ENCODE data around the gene VPS26A. TPM values are rescaled to one million over a fixed set of nuclear protein-coding genes. Genes with fewer than 3 reads are reported as not detected.

VPS26A gene
- polyA plus RNA-seq, 3 donors from 2014 or later = 43.8 to 70.1 (median 57.7) TPM

GRCh38 chr10:69091143-69091651 is 32.8 kb upstream of the VPS26A start:
- Mint-ChIP-seq H3K36me3 (peaks cover 7 to 14% (median 11%) of the 10 kb centered on the region in 3 donors), H3K27me3 (ENCODE audit: low read depth in 3 of 3) (peaks cover 47 to 57% (median 50%) of the 10 kb centered on the region in 3 donors), H3K9me3 (no peaks in the 10 kb centered on the region), H3K4me3 (peak overlapping the region; percentile 91 to 97 (median 95)), H3K27ac (peak overlapping the region; percentile 96 to 100 (median 98)), H3K4me1 (peaks cover 77 to 88% of the 10 kb centered on the region in 2 donors)
- DNase-seq = peak in 2 of 3 donors; percentile 32 to 42

GRCh38 chr10:69092959-69093850 is 30.8 kb upstream of the VPS26A start:
- H3K4me3 Mint-ChIP-seq = peak overlapping the region; percentile 76 to 97 (median 95)
- H3K36me3 Mint-ChIP-seq = peaks cover 14 to 21% (median 17%) of the 10 kb centered on the region in 3 donors
- H3K4me1 Mint-ChIP-seq = peaks cover 80 to 88% of the 10 kb centered on the region in 2 donors
- H3K9me3 Mint-ChIP-seq = no peaks in the 10 kb centered on the region
- peaks cover 36 to 51% (median 45%) of the 10 kb centered on the region in 3 donors for H3K27me3 Mint-ChIP-seq (ENCODE audit: low read depth in 3 of 3)
- peak; percentile 89 for DNase-seq
- peak overlapping the region; percentile 96 to 100 (median 97) for H3K27ac Mint-ChIP-seq

- H3K9me3 Mint-ChIP-seq = no peaks in the 10 kb centered on the region
- H3K4me1 Mint-ChIP-seq = peaks cover 80 to 90% of the 10 kb centered on the region in 2 donors
- H3K27me3 Mint-ChIP-seq (ENCODE audit: low read depth in 3 of 3) = peaks cover 30 to 43% (median 40%) of the 10 kb centered on the region in 3 donors
- peak overlapping the region in 4 of 5 donors; percentile 76 to 97 (median 96) for H3K4me3 Mint-ChIP-seq
- peaks cover 16 to 19% (median 17%) of the 10 kb centered on the region in 3 donors for H3K36me3 Mint-ChIP-seq
- peak overlapping the region; percentile 96 to 100 (median 97) for H3K27ac Mint-ChIP-seq
- no peak for DNase-seq
Measured at GRCh38 chr10:69093933-69094332, 30.0 kb upstream of the VPS26A start.

- H3K27ac Mint-ChIP-seq = peak overlapping the region; percentile 74 to 97 (median 84)
- peaks cover 17 to 31% (median 23%) of the 10 kb centered on the region in 3 donors for H3K27me3 Mint-ChIP-seq (ENCODE audit: low read depth in 3 of 3)
- peak overlapping the region; percentile 24 to 67 (median 42) for H3K4me3 Mint-ChIP-seq
- no peak for DNase-seq
- H3K36me3 Mint-ChIP-seq = peaks cover 13 to 17% (median 14%) of the 10 kb centered on the region in 3 donors
- no peaks in the 10 kb centered on the region for H3K9me3 Mint-ChIP-seq
- peaks cover 80 to 93% of the 10 kb centered on the region in 2 donors for H3K4me1 Mint-ChIP-seq
Measured at GRCh38 chr10:69096045-69096444, 27.9 kb upstream of the VPS26A start.

- no peaks in the 10 kb centered on the region for H3K9me3 Mint-ChIP-seq
- DNase-seq = no peak
- H3K4me1 Mint-ChIP-seq = peaks cover 81 to 94% of the 10 kb centered on the region in 2 donors
- H3K4me3 Mint-ChIP-seq = peak overlapping the region in 4 of 5 donors; percentile 14 to 52 (median 30)
- peaks cover 8 to 26% (median 16%) of the 10 kb centered on the region in 3 donors for H3K27me3 Mint-ChIP-seq (ENCODE audit: low read depth in 3 of 3)
- peaks cover 8 to 26% (median 24%) of the 10 kb centered on the region in 3 donors for H3K36me3 Mint-ChIP-seq
- H3K27ac Mint-ChIP-seq = peak overlapping the region; percentile 60 to 90 (median 84)
Measured at GRCh38 chr10:69097729-69098128, 26.2 kb upstream of the VPS26A start.

- DNase-seq = no peak
- H3K4me3 Mint-ChIP-seq = peak overlapping the region; percentile 33 to 84 (median 54)
- peak overlapping the region; percentile 90 to 96 (median 92) for H3K27ac Mint-ChIP-seq
- H3K36me3 Mint-ChIP-seq = peaks cover 18 to 41% (median 36%) of the 10 kb centered on the region in 3 donors
- H3K9me3 Mint-ChIP-seq = no peaks in the 10 kb centered on the region
- H3K27me3 Mint-ChIP-seq (ENCODE audit: low read depth in 3 of 3) = peaks cover 7 to 17% (median 11%) of the 10 kb centered on the region in 3 donors
- H3K4me1 Mint-ChIP-seq = peaks cover 75 to 94% of the 10 kb centered on the region in 2 donors
Measured at GRCh38 chr10:69100136-69100872, 23.7 kb upstream of the VPS26A start.

GRCh38 chr10:69101451-69102095 is 22.4 kb upstream of the VPS26A start:
- H3K27me3 Mint-ChIP-seq (ENCODE audit: low read depth in 3 of 3) = peaks cover 11 to 18% (median 12%) of the 10 kb centered on the region in 3 donors
- H3K27ac Mint-ChIP-seq = peak overlapping the region; percentile 90 to 96 (median 92)
- peaks cover 21 to 43% (median 38%) of the 10 kb centered on the region in 3 donors for H3K36me3 Mint-ChIP-seq
- H3K4me3 Mint-ChIP-seq = peak overlapping the region; percentile 76 to 84 (median 79)
- H3K4me1 Mint-ChIP-seq = peaks cover 67 to 88% of the 10 kb centered on the region in 2 donors
- H3K9me3 Mint-ChIP-seq = no peaks in the 10 kb centered on the region
- DNase-seq = peak; percentile 60 to 72 (median 65)

GRCh38 chr10:69102440-69102839 is 21.5 kb upstream of the VPS26A start:
- Mint-ChIP-seq H3K4me1 (peaks cover 68 to 89% of the 10 kb centered on the region in 2 donors), H3K4me3 (peak overlapping the region; percentile 76 to 84 (median 79)), H3K9me3 (no peaks in the 10 kb centered on the region), H3K36me3 (peaks cover 21 to 49% (median 40%) of the 10 kb centered on the region in 3 donors), H3K27me3 (ENCODE audit: low read depth in 3 of 3) (peaks cover 11 to 18% (median 12%) of the 10 kb centered on the region in 3 donors), H3K27ac (peak overlapping the region; percentile 90 to 96 (median 92))
- peak in 2 of 3 donors; percentile 46 to 52 for DNase-seq

- no peak for DNase-seq
- Mint-ChIP-seq H3K27me3 (ENCODE audit: low read depth in 3 of 3) (peaks cover 8 to 17% (median 11%) of the 10 kb centered on the region in 3 donors), H3K4me3 (peak overlapping the region in 4 of 5 donors; percentile 26 to 53 (median 34)), H3K4me1 (peaks cover 64 to 85% of the 10 kb centered on the region in 2 donors), H3K27ac (peak overlapping the region; percentile 72 to 90 (median 81)), H3K36me3 (peaks cover 18 to 44% (median 33%) of the 10 kb centered on the region in 3 donors), H3K9me3 (no peaks in the 10 kb centered on the region)
Measured at GRCh38 chr10:69103784-69104183, 20.2 kb upstream of the VPS26A start.

GRCh38 chr10:69104994-69105790 is 18.8 kb upstream of the VPS26A start:
- Mint-ChIP-seq H3K4me3 (peak overlapping the region in 1 of 5 donors; percentile 33), H3K36me3 (peaks cover 18 to 44% (median 30%) of the 10 kb centered on the region in 3 donors), H3K9me3 (no peaks in the 10 kb centered on the region), H3K27me3 (ENCODE audit: low read depth in 3 of 3) (peaks cover 8 to 12% (median 11%) of the 10 kb centered on the region in 3 donors), H3K4me1 (peaks cover 56 to 71% of the 10 kb centered on the region in 2 donors), H3K27ac (peak overlapping the region; percentile 68 to 92 (median 79))
- DNase-seq = no peak

- H3K36me3 Mint-ChIP-seq = peaks cover 18 to 32% (median 22%) of the 10 kb centered on the region in 3 donors
- no peaks in the 10 kb centered on the region for H3K9me3 Mint-ChIP-seq
- DNase-seq = no peak
- peak overlapping the region; percentile 58 to 91 (median 80) for H3K27ac Mint-ChIP-seq
- peaks cover 2 to 6% (median 5%) of the 10 kb centered on the region in 3 donors for H3K27me3 Mint-ChIP-seq (ENCODE audit: low read depth in 3 of 3)
- peaks cover 38 to 52% of the 10 kb centered on the region in 2 donors for H3K4me1 Mint-ChIP-seq
- H3K4me3 Mint-ChIP-seq = no peak overlapping the region
Measured at GRCh38 chr10:69107176-69107490, 16.8 kb upstream of the VPS26A start.

GRCh38 chr10:69107699-69108098 is 16.3 kb upstream of the VPS26A start:
- DNase-seq = no peak
- H3K4me3 Mint-ChIP-seq = no peak overlapping the region

More at GRCh38 chr10:69107699-69108098, 16.3 kb upstream of the VPS26A start:
- H3K36me3 Mint-ChIP-seq = peaks cover 16 to 30% (median 18%) of the 10 kb centered on the region in 3 donors
- peak overlapping the region; percentile 4 to 78 (median 29) for H3K27ac Mint-ChIP-seq
- no peaks in the 10 kb centered on the region for H3K9me3 Mint-ChIP-seq
- H3K4me1 Mint-ChIP-seq = peaks cover 32 to 46% of the 10 kb centered on the region in 2 donors
- H3K27me3 Mint-ChIP-seq (ENCODE audit: low read depth in 3 of 3) = peaks cover 2 to 6% (median 5%) of the 10 kb centered on the region in 3 donors
